8988T (cell line): ENCODE data around the gene DNAH7.

ENCODE experiments used
- DNase-seq: peaks from one replicate; pipeline ENCODE4 v3.0.0; 2011

DNAH7 gene

GRCh38 chr2:196076778-196077568 lies 8.3 kb upstream of the DNAH7 start:
- DNase-seq, result no peak

- DNase-seq, result no peak
Measured at GRCh38 chr2:196075196-196075595, 6.6 kb upstream of the DNAH7 start.

- no peak for DNase-seq
Measured at GRCh38 chr2:196074631-196075030, 6.0 kb upstream of the DNAH7 start.

- DNase-seq, result no peak
Measured at GRCh38 chr2:196073521-196073920, 4.9 kb upstream of the DNAH7 start.

GRCh38 chr2:196067088-196067382 lies 1.6 kb downstream of the DNAH7 start:
- DNase-seq, result no peak

- no peak for DNase-seq
Measured at GRCh38 chr2:196066291-196067087, 2.1 kb downstream of the DNAH7 start.

GRCh38 chr2:196063773-196064172 lies 4.9 kb downstream of the DNAH7 start:
- no peak for DNase-seq

- DNase-seq, result no peak
Measured at GRCh38 chr2:196059491-196059960, 9.1 kb downstream of the DNAH7 start.

GRCh38 chr2:196054631-196055030 lies 14.0 kb downstream of the DNAH7 start:
- no peak for DNase-seq

GRCh38 chr2:196046123-196046917 lies 22.3 kb downstream of the DNAH7 start:
- DNase-seq, result no peak

GRCh38 chr2:196041786-196042185 lies 26.9 kb downstream of the DNAH7 start:
- no peak for DNase-seq

- no peak for DNase-seq
Measured at GRCh38 chr2:196040218-196040617, 28.4 kb downstream of the DNAH7 start.

- no peak for DNase-seq
Measured at GRCh38 chr2:196036442-196036841, 32.2 kb downstream of the DNAH7 start.

- no peak for DNase-seq
Measured at GRCh38 chr2:196018037-196018436, 50.6 kb downstream of the DNAH7 start.

GRCh38 chr2:196012314-196012713 lies 56.3 kb downstream of the DNAH7 start:
- DNase-seq, result no peak

- no peak for DNase-seq
Measured at GRCh38 chr2:196000551-196000950, 68.1 kb downstream of the DNAH7 start.

- no peak for DNase-seq
Measured at GRCh38 chr2:195998070-195998469, 70.6 kb downstream of the DNAH7 start.

GRCh38 chr2:195995499-195995898 lies 73.1 kb downstream of the DNAH7 start:
- DNase-seq, result no peak

- DNase-seq, result no peak
Measured at GRCh38 chr2:195993623-195994022, 75.0 kb downstream of the DNAH7 start.

- DNase-seq, result no peak
Measured at GRCh38 chr2:195985741-195986140, 82.9 kb downstream of the DNAH7 start.

- DNase-seq, result no peak
Measured at GRCh38 chr2:195984923-195985726, 83.5 kb downstream of the DNAH7 start.

GRCh38 chr2:195967336-195967735 lies 101.3 kb downstream of the DNAH7 start:
- no peak for DNase-seq

- DNase-seq, result no peak
Measured at GRCh38 chr2:195961873-195962272, 106.8 kb downstream of the DNAH7 start.
